GM23338 (cell line): ENCODE results near the gene FRMD1. TPM values are rescaled to one million over a fixed set of nuclear protein-coding genes. Genes with fewer than 3 reads are reported as not detected.

ENCODE experiments used
- ATAC-seq: fragments of 200-7000 bp; cut with Tn5 transposase; 3 replicates; pipeline ENCODE4 v1.9.1; 2020
- DNase-seq: peaks from one replicate; pipeline ENCODE4 v3.0.0-alpha.2; 2015; ENCODE audit warnings: low spot score
- H2AFZ ChIP-seq: fragments of 200-600 bp; sonication (generic); 2 replicates; pipeline ENCODE4 v1.8.0; 2016; ENCODE audit warnings: antibody characterized with exemption, mild to moderate bottlenecking, moderate library complexity
- H3F3A ChIP-seq: fragments of 200-600 bp; sonication (generic); replicated peaks from 2 replicates; pipeline ENCODE4 v1.8.0; 2017; ENCODE audit warnings: antibody characterized with exemption, mixed run types, low read depth
- H3K27ac ChIP-seq: fragments of 200-600 bp; sonication (generic); 2 replicates; pipeline ENCODE4 v1.6.1; 2016; ENCODE audit warnings: low read depth
- H3K27me3 ChIP-seq: fragments of 200-600 bp; sonication (generic); 2 replicates; pipeline ENCODE4 v1.8.0; 2016; ENCODE audit warnings: mild to moderate bottlenecking, mixed run types, moderate library complexity; ENCODE audit not compliant: insufficient read depth
- H3K36me3 ChIP-seq: fragments of 200-600 bp; sonication (generic); 2 replicates; pipeline ENCODE4 v1.8.0; 2016; ENCODE audit warnings: mild to moderate bottlenecking; ENCODE audit not compliant: insufficient read depth
- H3K4me1 ChIP-seq: fragments of 200-600 bp; sonication (generic); 2 replicates; pipeline ENCODE4 v1.8.0; 2016; ENCODE audit warnings: mild to moderate bottlenecking, moderate library complexity; ENCODE audit not compliant: insufficient read depth
- H3K4me2 ChIP-seq: fragments of 200-600 bp; sonication (generic); 2 replicates; pipeline ENCODE4 v1.7.1; 2017; ENCODE audit warnings: mixed run types
- H3K4me3 ChIP-seq: fragments of 200-600 bp; sonication (generic); 2 replicates; pipeline ENCODE4 v1.6.1; 2016; ENCODE audit warnings: mixed run types
- H3K79me2 ChIP-seq: fragments of 200-600 bp; sonication (generic); replicated peaks from 2 replicates; pipeline ENCODE4 v1.8.0; 2017; ENCODE audit warnings: mild to moderate bottlenecking; ENCODE audit not compliant: insufficient read depth
- H3K9me2 ChIP-seq: fragments of 200-600 bp; sonication (generic); 2 replicates; pipeline ENCODE4 v1.8.0; 2017; ENCODE audit not compliant: insufficient read depth
- H4K20me1 ChIP-seq: fragments of 200-600 bp; sonication (generic); replicated peaks from 2 replicates; pipeline ENCODE4 v1.8.0; 2017; ENCODE audit warnings: mild to moderate bottlenecking; ENCODE audit not compliant: insufficient read depth
- H3K27ac Mint-ChIP-seq: 2 replicates; pipeline ENCODE4 v1.8.0; 2020; ENCODE audit warnings: inconsistent platforms, mild to moderate bottlenecking, moderate library complexity, mixed read lengths
- H3K27me3 Mint-ChIP-seq: 3 replicates; pipeline ENCODE4 v1.8.0; 2022; ENCODE audit warnings: low read depth, mild to moderate bottlenecking, moderate library complexity, mixed read lengths, inconsistent platforms; ENCODE audit not compliant: insufficient read depth, poor library complexity
- H3K36me3 Mint-ChIP-seq: 3 replicates; pipeline ENCODE4 v1.8.0; 2021; ENCODE audit warnings: low read depth, mild to moderate bottlenecking, inconsistent platforms, moderate library complexity, mixed read lengths
- H3K4me1 Mint-ChIP-seq: 3 replicates; pipeline ENCODE4 v1.8.0; 2020; ENCODE audit warnings: mild to moderate bottlenecking, inconsistent platforms, mixed read lengths
- H3K4me3 Mint-ChIP-seq: 3 replicates; pipeline ENCODE4 v1.8.0; 2021; ENCODE audit warnings: moderate library complexity, mild to moderate bottlenecking, inconsistent platforms, mixed read lengths
- H3K9me3 Mint-ChIP-seq: 3 replicates; pipeline ENCODE4 v1.8.0; 2020; ENCODE audit warnings: moderate library complexity, mild to moderate bottlenecking, inconsistent platforms, mixed read lengths
- CREB1 ChIP-seq: fragments of 250-450 bp; sonication (Bioruptor Pico); IDR thresholded peaks from 2 replicates; pipeline ENCODE4 v1.5.0; 2020; ENCODE audit warnings: low read depth, mild to moderate bottlenecking, moderate library complexity
- ETS1 ChIP-seq: IDR thresholded peaks from 2 replicates; pipeline ENCODE4 v1.6.1; 2016; ENCODE audit warnings: antibody characterized with exemption
- EZH2 ChIP-seq: fragments of 200-600 bp; sonication (generic); IDR thresholded peaks from one replicate; pipeline ENCODE4 v1.8.0; 2017; ENCODE audit warnings: antibody characterized with exemption, mild to moderate bottlenecking, low read depth; ENCODE audit not compliant: unreplicated experiment
- EZH2phosphoT487 ChIP-seq: fragments of 200-600 bp; sonication (generic); IDR thresholded peaks from one replicate; pipeline ENCODE4 v1.8.1; 2018; ENCODE audit warnings: antibody characterized with exemption; ENCODE audit not compliant: unreplicated experiment
- JUNB ChIP-seq: IDR thresholded peaks from one replicate; pipeline ENCODE4 v1.6.1; 2016; ENCODE audit warnings: antibody characterized with exemption; ENCODE audit not compliant: unreplicated experiment
- NANOG ChIP-seq: IDR thresholded peaks from 2 replicates; pipeline ENCODE4 v1.6.1; 2016; ENCODE audit warnings: antibody characterized with exemption, borderline replicate concordance
- STAT1 ChIP-seq: IDR thresholded peaks from one replicate; pipeline ENCODE4 v1.6.1; 2016; ENCODE audit warnings: antibody characterized with exemption; ENCODE audit not compliant: unreplicated experiment
- ZNF331 ChIP-seq: fragments of 250-450 bp; sonication (Bioruptor Pico); IDR thresholded peaks from 2 replicates; pipeline ENCODE4 v1.5.0; 2020; ENCODE audit warnings: low read depth, mild to moderate bottlenecking, moderate library complexity
- polyA plus RNA-seq: library from polyadenylated mRNA; unstranded; fragments of >200 nt; fragmentation: Nextera tagmentation; extraction: Ambion mirVana; gene quantifications from 2 replicates; pipeline ENCODE4 v1.2.1, GENCODE V29; 2016
- total RNA-seq: library from RNA; depleted of rRNA; stranded (reverse); fragments of >200 nt; shearing (Covaris generic); gene quantifications from 2 replicates; pipeline ENCODE4 v1.2.3, GENCODE V29; 2014
- TF ChIP-seq, protein P1 (sequence below): IDR thresholded peaks from one replicate; pipeline ENCODE4 v1.6.1; 2018; ENCODE audit warnings: antibody characterized with exemption; ENCODE audit not compliant: unreplicated experiment

The FRMD1 gene
- total and polyA plus RNA-seq, 2 experiments from 2014 or later = 1.0 to 2.0 TPM

- TF ChIP-seq STAT1 (no peak), EZH2 (no peak), CREB1 (CRISPR knock-in tag) (no peak), EZH2phosphoT487 (no peak), JUNB (no peak)
Observed at GRCh38 chr6:168095716-168096250, 16.8 kb upstream of the FRMD1 start (continued).

DNA sequence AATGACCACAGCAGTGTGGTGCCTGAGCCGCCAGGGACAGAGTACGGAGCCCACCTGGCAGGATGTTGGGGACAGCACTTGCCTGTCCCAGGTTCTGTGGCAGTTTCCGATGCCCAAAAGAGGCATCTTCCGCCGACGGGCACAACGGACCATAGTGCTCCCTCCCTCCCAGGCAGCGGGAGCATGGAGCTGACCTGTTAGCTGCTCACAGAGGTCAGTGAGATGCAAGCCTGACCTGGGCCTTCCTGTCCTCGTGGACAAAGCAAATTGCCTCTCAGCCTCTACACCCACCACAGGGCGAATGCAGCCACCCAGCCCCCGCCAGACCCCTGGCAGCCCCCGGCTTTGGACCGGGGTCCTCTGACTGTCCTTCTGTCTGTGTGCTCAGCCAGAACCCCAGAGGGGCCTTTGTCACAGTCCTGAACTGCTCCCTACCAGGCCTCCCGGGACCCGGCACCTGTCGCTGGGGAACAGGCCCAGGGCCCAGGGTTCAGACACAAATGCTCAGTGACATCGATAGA lies 16.2 kb upstream of the FRMD1 start:
- Mint-ChIP-seq H3K4me3 (no peak overlapping the region), H3K27ac (no peak overlapping the region), H3K36me3 (no peaks in the 10 kb centered on the region), H3K4me1 (peaks cover 31% of the 10 kb centered on the region), H3K27me3 (peaks cover 11% of the 10 kb centered on the region), H3K9me3 (no peaks in the 10 kb centered on the region; the same call in 2 of the 3 replicates)
- H3F3A ChIP-seq = no peaks in the 10 kb centered on the region
- H3K4me3 ChIP-seq = no peak overlapping the region
- DNase-seq (no peak), ATAC-seq (no peak)
- no peak overlapping the region for H3K4me2 ChIP-seq
- H3K27me3 ChIP-seq = peaks cover under 1% of the 10 kb centered on the region; the same call in 1 of the 2 replicates
- no peak overlapping the region for H3K27ac ChIP-seq
- H4K20me1 ChIP-seq = no peaks in the 10 kb centered on the region
- H3K4me1 ChIP-seq = 0 out of 2 replicates have a peak, but pooled peaks cover 7% of the 10 kb centered on the region
- TF ChIP-seq NANOG = no peak
- TF ChIP-seq, protein P1, sequence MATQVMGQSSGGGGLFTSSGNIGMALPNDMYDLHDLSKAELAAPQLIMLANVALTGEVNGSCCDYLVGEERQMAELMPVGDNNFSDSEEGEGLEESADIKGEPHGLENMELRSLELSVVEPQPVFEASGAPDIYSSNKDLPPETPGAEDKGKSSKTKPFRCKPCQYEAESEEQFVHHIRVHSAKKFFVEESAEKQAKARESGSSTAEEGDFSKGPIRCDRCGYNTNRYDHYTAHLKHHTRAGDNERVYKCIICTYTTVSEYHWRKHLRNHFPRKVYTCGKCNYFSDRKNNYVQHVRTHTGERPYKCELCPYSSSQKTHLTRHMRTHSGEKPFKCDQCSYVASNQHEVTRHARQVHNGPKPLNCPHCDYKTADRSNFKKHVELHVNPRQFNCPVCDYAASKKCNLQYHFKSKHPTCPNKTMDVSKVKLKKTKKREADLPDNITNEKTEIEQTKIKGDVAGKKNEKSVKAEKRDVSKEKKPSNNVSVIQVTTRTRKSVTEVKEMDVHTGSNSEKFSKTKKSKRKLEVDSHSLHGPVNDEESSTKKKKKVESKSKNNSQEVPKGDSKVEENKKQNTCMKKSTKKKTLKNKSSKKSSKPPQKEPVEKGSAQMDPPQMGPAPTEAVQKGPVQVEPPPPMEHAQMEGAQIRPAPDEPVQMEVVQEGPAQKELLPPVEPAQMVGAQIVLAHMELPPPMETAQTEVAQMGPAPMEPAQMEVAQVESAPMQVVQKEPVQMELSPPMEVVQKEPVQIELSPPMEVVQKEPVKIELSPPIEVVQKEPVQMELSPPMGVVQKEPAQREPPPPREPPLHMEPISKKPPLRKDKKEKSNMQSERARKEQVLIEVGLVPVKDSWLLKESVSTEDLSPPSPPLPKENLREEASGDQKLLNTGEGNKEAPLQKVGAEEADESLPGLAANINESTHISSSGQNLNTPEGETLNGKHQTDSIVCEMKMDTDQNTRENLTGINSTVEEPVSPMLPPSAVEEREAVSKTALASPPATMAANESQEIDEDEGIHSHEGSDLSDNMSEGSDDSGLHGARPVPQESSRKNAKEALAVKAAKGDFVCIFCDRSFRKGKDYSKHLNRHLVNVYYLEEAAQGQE = no peak
- TF ChIP-seq EZH2 = no peak
- TF ChIP-seq STAT1 = no peak
- TF ChIP-seq EZH2phosphoT487 = no peak
- TF ChIP-seq ETS1 = no peak
- no peak for TF ChIP-seq ZNF331 (CRISPR knock-in tag)
- no peak for TF ChIP-seq JUNB
- no peaks in the 10 kb centered on the region for H3K79me2 ChIP-seq
- no peak overlapping the region for H2AFZ ChIP-seq
- no peaks in the 10 kb centered on the region for H3K36me3 ChIP-seq
- H3K9me2 ChIP-seq = no peaks in the 10 kb centered on the region
